Nucleus accumbens (tissue), 56 donors: ENCODE measurements around the gene CSMD2.
"Not testable (repeated sequence)": the region's sequence is repeated elsewhere in the genome, so short reads cannot be mapped to it uniquely, and the experiment has no call there.

Experiments
- DNase-seq, 56 donors: peaks; one replicate each; lab custom pipeline; 2025; lab: John Stamatoyannopoulos, UW

The CSMD2 gene

GRCh38 chr1:34016281-34016680 is 148.7 kb downstream of the CSMD2 start:
- not testable (repeated sequence) for DNase-seq

GRCh38 chr1:34013958-34014737 is 150.9 kb downstream of the CSMD2 start:
- DNase-seq, result peak in 7 of 56 donors; percentile 3 to 21 (median 9)

GRCh38 chr1:34013136-34013535 is 151.9 kb downstream of the CSMD2 start:
- DNase-seq, result no peak

GRCh38 chr1:34009340-34009985 is 155.6 kb downstream of the CSMD2 start:
- no peak for DNase-seq

DNA sequence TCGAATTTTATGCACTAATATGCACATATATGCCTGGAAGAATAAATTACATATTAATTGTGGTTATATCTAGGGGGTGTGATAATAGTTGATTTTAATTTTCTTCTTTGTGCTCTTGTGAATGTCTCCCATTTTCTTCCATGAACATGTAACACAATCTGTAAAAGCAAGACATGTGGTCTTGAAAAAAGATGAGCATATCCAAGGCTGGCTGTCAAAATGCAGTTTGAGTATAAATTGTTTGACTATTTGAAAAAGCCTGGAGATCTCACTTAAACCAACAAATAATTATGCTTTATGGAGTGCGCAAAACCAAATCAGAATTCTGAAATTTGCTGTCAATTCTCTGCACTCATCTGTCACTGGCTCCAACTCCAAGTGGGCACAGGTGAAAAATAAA is 157.3 kb downstream of the CSMD2 start:
- no peak for DNase-seq

GRCh38 chr1:34005309-34005708 is 159.7 kb downstream of the CSMD2 start:
- DNase-seq, result no peak

DNA sequence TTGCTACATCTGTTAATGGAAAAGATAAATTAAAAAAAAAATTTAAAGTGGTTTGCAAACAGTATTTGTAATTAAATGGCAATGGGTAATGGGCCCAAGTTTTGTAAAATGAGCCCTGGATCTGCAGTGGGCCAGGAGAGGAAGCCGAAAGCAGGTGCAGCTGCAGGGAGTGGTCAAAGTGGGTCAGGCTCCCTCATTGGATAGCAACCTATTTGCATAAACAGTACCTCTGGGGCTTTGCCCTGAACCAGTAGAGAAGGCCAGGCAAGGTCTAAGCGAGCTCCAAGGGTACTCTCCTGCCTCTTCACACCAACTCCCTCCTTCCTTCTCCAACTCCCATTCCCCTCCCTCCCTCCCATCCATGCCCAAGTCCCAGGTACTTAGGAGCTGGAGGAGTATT is 162.2 kb downstream of the CSMD2 start:
- DNase-seq, result no peak

- peak in 1 of 56 donors; percentile 10 for DNase-seq
These were observed 167.6 kb downstream of the CSMD2 start for GRCh38 chr1:33997127-33998036.

DNA sequence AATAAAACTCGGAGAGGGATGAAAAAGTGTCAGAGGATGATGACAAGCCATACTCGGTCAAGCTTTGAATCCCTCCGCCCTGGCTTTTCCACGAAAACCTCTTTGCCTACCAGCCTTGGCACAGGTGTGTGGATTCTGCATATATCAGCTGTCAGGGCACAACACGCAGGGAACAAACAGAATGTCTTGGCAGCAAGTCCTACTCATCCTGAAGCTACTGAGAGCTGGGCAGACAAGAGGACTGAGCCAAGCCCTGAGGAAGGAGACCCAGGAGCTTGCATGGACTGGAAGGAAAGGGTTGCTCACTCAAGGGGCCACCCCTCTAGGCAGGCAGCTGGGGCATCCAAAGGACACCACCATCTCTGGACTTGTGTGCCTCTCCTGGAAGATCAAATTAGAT is 168.7 kb downstream of the CSMD2 start:
- no peak for DNase-seq

DNA sequence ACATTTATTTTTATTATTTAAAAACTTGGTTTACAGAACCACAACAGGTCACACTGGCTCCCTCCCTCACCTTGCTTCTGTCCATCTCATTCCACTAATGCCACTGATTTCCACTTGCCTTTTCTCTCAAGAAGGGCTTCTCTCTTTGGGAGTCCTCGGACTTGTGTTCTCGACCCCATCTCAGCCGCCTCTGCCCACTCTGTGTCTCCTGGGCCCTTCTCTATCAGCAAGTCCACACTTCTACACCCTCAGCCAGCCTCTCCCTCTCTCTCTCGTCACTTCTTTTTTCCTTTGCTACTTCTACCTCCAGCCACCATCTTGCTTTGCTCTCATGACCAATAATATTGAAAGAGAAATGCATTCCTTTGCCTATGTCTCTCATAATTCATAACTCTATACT is 171.7 kb downstream of the CSMD2 start:
- no peak for DNase-seq

GRCh38 chr1:33990281-33990680 is 174.7 kb downstream of the CSMD2 start:
- no peak for DNase-seq

- no peak for DNase-seq
These were observed 176.9 kb downstream of the CSMD2 start for GRCh38 chr1:33988161-33988560.

- peak in 7 of 56 donors; percentile 9 to 60 (median 15) for DNase-seq
These were observed 178.5 kb downstream of the CSMD2 start for GRCh38 chr1:33986390-33987095.

GRCh38 chr1:33985656-33986055 is 179.4 kb downstream of the CSMD2 start:
- DNase-seq, result no peak

DNA sequence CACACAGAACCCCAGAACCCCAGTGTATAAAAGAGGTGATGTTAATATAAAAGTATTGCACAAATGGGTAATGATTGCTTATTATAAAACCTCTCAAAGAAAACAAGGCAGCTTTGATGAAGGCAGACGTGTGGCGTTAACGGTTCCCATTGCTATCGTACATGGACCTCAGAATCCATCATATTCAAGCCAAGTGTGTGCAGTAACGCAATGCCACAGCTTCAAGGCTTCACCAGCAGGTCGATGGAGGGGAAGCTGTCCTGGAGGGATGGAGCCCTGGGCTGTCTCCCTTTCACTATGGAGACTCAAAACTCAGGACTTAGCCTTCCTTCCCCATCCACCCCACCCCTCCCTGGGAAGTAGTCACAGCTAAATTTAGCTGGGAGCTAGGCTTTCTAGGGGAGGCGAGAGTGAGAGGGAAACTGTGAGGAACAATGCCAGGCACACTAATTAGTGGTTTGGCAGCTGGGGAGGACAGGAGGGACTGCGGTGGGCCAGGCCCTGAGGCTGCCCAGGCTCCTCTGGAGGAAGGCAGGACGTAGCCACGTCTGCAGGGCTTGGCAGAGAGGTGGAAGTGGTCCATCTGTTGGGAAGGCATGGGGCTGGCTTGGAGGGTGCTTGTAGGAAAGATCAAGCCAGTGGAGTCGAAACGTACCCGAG is 180.0 kb downstream of the CSMD2 start:
- no peak for DNase-seq

DNA sequence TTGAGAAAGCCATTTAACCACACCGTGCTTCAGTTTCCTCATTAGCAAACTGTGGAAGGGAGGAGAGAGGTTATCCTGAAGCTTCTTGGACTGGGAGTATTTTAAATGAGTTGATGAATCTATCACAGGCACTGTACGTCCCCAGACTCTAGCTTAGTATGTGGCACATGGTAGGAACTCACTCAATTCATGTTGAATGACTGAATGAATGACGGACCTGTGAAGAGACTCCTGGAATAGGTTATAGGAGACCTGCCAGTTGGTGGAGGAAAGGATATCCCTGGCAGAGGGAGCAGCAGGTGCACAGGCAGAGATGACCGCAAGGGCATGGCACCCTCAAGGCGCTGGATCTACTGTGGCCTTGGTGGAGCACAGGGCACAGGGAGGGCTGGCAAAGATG is 182.6 kb downstream of the CSMD2 start:
- DNase-seq, result no peak

GRCh38 chr1:33979341-33979740 is 185.7 kb downstream of the CSMD2 start:
- no peak for DNase-seq

DNA sequence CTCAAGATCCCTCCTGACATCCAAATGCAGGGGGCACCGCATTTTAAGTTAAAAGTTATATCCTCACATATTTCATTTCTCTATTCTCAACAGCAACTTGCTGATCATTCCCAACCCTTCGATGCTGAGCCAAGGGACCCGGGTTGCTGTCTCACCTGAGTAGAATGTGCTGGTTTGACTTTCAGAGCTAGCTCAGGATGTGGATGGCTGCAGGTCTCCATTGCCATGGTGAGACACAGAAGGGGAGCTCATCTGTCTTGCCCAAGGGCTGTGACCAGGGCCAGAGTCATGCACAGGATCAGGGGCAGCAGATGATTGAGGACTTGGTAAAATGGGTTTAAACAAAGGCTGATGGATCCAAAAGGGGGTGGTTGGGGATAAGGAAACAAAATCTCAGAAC is 189.1 kb downstream of the CSMD2 start:
- no peak for DNase-seq

DNA sequence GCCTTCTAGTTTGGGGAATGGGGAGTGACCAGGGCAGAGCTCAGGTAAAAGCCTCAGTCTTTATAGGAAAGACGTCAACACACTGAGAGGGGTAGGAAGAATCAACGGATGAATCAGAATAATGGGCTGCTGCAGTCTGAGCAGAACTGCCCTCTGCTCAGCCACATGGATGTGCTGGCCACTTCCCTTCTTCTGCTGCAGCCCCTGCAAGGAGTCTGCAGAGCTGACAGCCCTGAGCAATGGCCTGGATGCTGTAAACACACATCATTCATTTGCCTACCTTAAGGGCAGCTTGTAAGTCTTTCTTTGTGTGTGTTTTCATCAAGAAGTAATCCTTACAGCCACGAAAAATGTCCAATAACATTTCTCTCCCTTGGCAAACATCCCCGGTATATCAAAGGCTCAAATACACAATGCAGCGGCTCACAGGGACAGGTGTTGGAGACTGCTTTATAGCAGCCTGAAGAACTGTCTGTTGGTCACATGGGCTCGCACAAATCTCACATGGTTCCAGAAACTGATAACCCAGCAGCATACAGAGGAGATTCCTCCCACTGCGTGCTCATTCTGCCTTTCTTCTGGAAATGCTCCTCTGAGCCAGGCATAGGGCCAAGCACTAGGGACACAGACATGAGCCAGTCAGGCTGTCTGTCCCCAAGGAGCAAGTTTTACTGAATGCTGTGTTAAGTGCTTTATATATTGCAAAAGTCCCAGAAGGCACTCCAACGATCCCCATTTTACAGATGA is 191.1 kb downstream of the CSMD2 start:
- DNase-seq, result peak in 13 of 56 donors; percentile 10 to 51 (median 19)
